H1 (cell line): ENCODE measurements around the gene DDX49. TPM values are rescaled to one million over a fixed set of nuclear protein-coding genes. Genes with fewer than 3 reads are reported as not detected.

ENCODE experiments used
- ATF2 ChIP-seq: IDR thresholded peaks from 2 replicates; pipeline ENCODE4 v1.6.1; 2012; ENCODE audit warnings: low read length, inconsistent platforms
- EGR1 ChIP-seq: IDR thresholded peaks from 2 replicates; pipeline ENCODE4 v1.6.1; 2011; ENCODE audit warnings: low read depth, low read length, borderline replicate concordance
- EZH2 ChIP-seq: fragments of 200-600 bp; sonication (generic); IDR thresholded peaks from 2 replicates; pipeline ENCODE4 v1.7.1; 2012; ENCODE audit warnings: low read depth, mild to moderate bottlenecking, moderate library complexity, low read length, inconsistent platforms; ENCODE audit not compliant: severe bottlenecking
- polyA plus RNA-seq, 7 experiments: library from polyadenylated mRNA; depleted of rRNA in 3 of 7; stranded (reverse) in 5 of 7; unstranded in 2 of 7; fragments of >200 nt in 5 of 7; fragments of 200-250 nt in 2 of 7; gene quantifications; 1 replicate in 5 of 7; 2 replicates in 1 of 7; 4 replicates in 1 of 7; pipeline versions ENCODE4 v1.2.1 to v1.2.3, GENCODE V29; 2011 to 2013; ENCODE audit warnings: missing spikeins in 2 of 7, mixed read lengths in 2 of 7
- total RNA-seq: library from RNA; stranded (reverse); fragmentation: NEBNext Ultra II Directional; extraction: Animal tissue kit (Norgen Biotek cat#: 25700); gene quantifications from 2 replicates; pipeline ENCODE4 v1.2.1, GENCODE V29; 2021
- TF ChIP-seq, protein P1 (sequence below): fragments of 300-600 bp; sonication (generic); IDR thresholded peaks from 2 replicates; pipeline ENCODE4 v1.7.1; 2012; ENCODE audit warnings: low read length, moderate library complexity, mild to moderate bottlenecking, inconsistent platforms; ENCODE audit not compliant: insufficient replicate concordance

DDX49 gene
- total and polyA plus RNA-seq, 2 of the 8 experiments (the other 6 are each of a cell fraction or from before 2014, with no cell fraction given) = 41.3 to 46.5 TPM

DNA sequence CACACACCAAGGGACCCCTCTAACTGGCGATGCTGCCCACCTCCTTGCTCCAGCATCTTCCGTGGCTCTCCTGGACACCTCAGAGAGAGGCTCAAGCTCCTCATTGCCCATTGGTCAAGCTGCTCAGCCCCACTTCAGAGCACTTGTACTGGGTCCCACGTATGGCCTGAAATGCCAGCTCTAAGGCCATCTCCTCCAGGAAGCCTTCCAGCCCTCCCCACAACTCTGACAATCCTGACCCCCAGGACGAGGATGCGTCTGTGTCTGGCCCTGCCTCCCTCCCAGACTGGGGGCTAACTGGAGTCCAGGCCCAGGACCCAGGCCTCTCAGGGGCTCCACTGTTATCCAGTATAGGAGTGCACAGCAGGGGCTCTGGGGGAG is 29.5 kb downstream of the DDX49 start (continued):
- TF ChIP-seq, protein P1, sequence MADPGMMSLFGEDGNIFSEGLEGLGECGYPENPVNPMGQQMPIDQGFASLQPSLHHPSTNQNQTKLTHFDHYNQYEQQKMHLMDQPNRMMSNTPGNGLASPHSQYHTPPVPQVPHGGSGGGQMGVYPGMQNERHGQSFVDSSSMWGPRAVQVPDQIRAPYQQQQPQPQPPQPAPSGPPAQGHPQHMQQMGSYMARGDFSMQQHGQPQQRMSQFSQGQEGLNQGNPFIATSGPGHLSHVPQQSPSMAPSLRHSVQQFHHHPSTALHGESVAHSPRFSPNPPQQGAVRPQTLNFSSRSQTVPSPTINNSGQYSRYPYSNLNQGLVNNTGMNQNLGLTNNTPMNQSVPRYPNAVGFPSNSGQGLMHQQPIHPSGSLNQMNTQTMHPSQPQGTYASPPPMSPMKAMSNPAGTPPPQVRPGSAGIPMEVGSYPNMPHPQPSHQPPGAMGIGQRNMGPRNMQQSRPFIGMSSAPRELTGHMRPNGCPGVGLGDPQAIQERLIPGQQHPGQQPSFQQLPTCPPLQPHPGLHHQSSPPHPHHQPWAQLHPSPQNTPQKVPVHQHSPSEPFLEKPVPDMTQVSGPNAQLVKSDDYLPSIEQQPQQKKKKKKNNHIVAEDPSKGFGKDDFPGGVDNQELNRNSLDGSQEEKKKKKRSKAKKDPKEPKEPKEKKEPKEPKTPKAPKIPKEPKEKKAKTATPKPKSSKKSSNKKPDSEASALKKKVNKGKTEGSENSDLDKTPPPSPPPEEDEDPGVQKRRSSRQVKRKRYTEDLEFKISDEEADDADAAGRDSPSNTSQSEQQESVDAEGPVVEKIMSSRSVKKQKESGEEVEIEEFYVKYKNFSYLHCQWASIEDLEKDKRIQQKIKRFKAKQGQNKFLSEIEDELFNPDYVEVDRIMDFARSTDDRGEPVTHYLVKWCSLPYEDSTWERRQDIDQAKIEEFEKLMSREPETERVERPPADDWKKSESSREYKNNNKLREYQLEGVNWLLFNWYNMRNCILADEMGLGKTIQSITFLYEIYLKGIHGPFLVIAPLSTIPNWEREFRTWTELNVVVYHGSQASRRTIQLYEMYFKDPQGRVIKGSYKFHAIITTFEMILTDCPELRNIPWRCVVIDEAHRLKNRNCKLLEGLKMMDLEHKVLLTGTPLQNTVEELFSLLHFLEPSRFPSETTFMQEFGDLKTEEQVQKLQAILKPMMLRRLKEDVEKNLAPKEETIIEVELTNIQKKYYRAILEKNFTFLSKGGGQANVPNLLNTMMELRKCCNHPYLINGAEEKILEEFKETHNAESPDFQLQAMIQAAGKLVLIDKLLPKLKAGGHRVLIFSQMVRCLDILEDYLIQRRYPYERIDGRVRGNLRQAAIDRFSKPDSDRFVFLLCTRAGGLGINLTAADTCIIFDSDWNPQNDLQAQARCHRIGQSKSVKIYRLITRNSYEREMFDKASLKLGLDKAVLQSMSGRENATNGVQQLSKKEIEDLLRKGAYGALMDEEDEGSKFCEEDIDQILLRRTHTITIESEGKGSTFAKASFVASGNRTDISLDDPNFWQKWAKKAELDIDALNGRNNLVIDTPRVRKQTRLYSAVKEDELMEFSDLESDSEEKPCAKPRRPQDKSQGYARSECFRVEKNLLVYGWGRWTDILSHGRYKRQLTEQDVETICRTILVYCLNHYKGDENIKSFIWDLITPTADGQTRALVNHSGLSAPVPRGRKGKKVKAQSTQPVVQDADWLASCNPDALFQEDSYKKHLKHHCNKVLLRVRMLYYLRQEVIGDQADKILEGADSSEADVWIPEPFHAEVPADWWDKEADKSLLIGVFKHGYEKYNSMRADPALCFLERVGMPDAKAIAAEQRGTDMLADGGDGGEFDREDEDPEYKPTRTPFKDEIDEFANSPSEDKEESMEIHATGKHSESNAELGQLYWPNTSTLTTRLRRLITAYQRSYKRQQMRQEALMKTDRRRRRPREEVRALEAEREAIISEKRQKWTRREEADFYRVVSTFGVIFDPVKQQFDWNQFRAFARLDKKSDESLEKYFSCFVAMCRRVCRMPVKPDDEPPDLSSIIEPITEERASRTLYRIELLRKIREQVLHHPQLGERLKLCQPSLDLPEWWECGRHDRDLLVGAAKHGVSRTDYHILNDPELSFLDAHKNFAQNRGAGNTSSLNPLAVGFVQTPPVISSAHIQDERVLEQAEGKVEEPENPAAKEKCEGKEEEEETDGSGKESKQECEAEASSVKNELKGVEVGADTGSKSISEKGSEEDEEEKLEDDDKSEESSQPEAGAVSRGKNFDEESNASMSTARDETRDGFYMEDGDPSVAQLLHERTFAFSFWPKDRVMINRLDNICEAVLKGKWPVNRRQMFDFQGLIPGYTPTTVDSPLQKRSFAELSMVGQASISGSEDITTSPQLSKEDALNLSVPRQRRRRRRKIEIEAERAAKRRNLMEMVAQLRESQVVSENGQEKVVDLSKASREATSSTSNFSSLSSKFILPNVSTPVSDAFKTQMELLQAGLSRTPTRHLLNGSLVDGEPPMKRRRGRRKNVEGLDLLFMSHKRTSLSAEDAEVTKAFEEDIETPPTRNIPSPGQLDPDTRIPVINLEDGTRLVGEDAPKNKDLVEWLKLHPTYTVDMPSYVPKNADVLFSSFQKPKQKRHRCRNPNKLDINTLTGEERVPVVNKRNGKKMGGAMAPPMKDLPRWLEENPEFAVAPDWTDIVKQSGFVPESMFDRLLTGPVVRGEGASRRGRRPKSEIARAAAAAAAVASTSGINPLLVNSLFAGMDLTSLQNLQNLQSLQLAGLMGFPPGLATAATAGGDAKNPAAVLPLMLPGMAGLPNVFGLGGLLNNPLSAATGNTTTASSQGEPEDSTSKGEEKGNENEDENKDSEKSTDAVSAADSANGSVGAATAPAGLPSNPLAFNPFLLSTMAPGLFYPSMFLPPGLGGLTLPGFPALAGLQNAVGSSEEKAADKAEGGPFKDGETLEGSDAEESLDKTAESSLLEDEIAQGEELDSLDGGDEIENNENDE = no peak
- TF ChIP-seq ATF2 = no peak
- no peak for TF ChIP-seq EGR1
- no peak for TF ChIP-seq EZH2
